ENCODE data around the gene ELOB. TPM values are rescaled to one million over a fixed set of nuclear protein-coding genes. Genes with fewer than 3 reads are reported as not detected.

ELOB gene
- total RNA-seq, 1 experiment from 2014 or later, result 319 TPM

GRCh38 chr16:2734844-2735515 is 42.1 kb downstream of the ELOB start:
- Histone ChIP-seq H2BK15ac (ENCODE audit: low read depth, low read length) (no peak overlapping the region), H3K14ac (ENCODE audit: insufficient read depth, low read length) (no peak overlapping the region), H3K9ac (ENCODE audit: extremely low read depth, insufficient read length, low read length) (no peak overlapping the region), H3K23me2 (ENCODE audit: insufficient read length, low read depth, low read length, poor library complexity, severe bottlenecking) (no peaks in the 10 kb centered on the region), H2BK120ac (ENCODE audit: low read depth, low read length, poor library complexity, severe bottlenecking) (no peak overlapping the region), H4K8ac (replicated peaks; ENCODE audit: insufficient read length, low read depth, low read length) (no peak overlapping the region), H3K27ac (ENCODE audit: insufficient read length, low read depth, low read length) (no peak overlapping the region), H2BK20ac (ENCODE audit: low read depth, low read length, poor library complexity, severe bottlenecking) (no peak overlapping the region), H3T11ph (ENCODE audit: low read length) (no peak overlapping the region), H3K18ac (ENCODE audit: insufficient read length, low read depth, low read length) (no peak overlapping the region), H3K79me2 (ENCODE audit: insufficient read depth, low read length) (no peaks in the 10 kb centered on the region), H3K4ac (ENCODE audit: low read depth, low read length) (no peak overlapping the region), H3K4me2 (ENCODE audit: insufficient read depth, insufficient read length, low read length) (no peak overlapping the region), H3K23ac (ENCODE audit: insufficient read length, low read depth, low read length) (no peak overlapping the region), H3K27me3 (ENCODE audit: insufficient read depth, low read length) (no peaks in the 10 kb centered on the region), H3K56ac (ENCODE audit: insufficient read length, low read depth, low read length) (no peak overlapping the region), H2AK5ac (ENCODE audit: insufficient read length, low read length) (no peak overlapping the region), H3K79me1 (ENCODE audit: insufficient read depth, low read depth, low read length, poor library complexity, severe bottlenecking) (no peaks in the 10 kb centered on the region), H3K4me1 (ENCODE audit: insufficient read depth, low read length) (no peaks in the 10 kb centered on the region), H4K5ac (ENCODE audit: insufficient read length, low read depth, low read length) (no peak overlapping the region), H3K9me3 (ENCODE audit: control insufficient read depth, low read depth, low read length) (no peaks in the 10 kb centered on the region), H2BK5ac (ENCODE audit: insufficient read length, low read length) (peak overlapping the region; percentile 26), H4K20me1 (ENCODE audit: control insufficient read depth, insufficient read depth, insufficient read length) (no peaks in the 10 kb centered on the region), H4K91ac (ENCODE audit: insufficient read length, low read depth, low read length) (no peak overlapping the region), H2BK12ac (ENCODE audit: insufficient read length, low read depth, low read length) (no peak overlapping the region), H2AFZ (ENCODE audit: low read length) (no peak overlapping the region)
- H3K9me3 Mint-ChIP-seq, result no peaks in the 10 kb centered on the region
- H3K27ac Mint-ChIP-seq, result no peak overlapping the region
- H3K27me3 Mint-ChIP-seq (ENCODE audit: low read depth), result no peaks in the 10 kb centered on the region; the same call in 1 of the 2 replicates
- H3K4me3 Mint-ChIP-seq, result no peak overlapping the region
- DNase-seq, result no peak
- WGBS (ENCODE audit: extremely low coverage, insufficient read length, low lambda C conversion rate), result no CpG with 5 or more reads among the region's 10 CpGs
- H3K36me3 Mint-ChIP-seq (ENCODE audit: insufficient read depth in 1 of 3, low read depth in 3 of 3), result no peaks in the 10 kb centered on the region
- TF ChIP-seq, protein P1, sequence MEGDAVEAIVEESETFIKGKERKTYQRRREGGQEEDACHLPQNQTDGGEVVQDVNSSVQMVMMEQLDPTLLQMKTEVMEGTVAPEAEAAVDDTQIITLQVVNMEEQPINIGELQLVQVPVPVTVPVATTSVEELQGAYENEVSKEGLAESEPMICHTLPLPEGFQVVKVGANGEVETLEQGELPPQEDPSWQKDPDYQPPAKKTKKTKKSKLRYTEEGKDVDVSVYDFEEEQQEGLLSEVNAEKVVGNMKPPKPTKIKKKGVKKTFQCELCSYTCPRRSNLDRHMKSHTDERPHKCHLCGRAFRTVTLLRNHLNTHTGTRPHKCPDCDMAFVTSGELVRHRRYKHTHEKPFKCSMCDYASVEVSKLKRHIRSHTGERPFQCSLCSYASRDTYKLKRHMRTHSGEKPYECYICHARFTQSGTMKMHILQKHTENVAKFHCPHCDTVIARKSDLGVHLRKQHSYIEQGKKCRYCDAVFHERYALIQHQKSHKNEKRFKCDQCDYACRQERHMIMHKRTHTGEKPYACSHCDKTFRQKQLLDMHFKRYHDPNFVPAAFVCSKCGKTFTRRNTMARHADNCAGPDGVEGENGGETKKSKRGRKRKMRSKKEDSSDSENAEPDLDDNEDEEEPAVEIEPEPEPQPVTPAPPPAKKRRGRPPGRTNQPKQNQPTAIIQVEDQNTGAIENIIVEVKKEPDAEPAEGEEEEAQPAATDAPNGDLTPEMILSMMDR (conservative IDR thresholded peaks at IDR 0.05), result no peak
- peaks cover 4 to 16% of the 10 kb centered on the region in 2 experiments; a peak in 2 of 4 replicates for H3K4me1 Mint-ChIP-seq
